Memory B cell (primary cell): ENCODE results near the gene ZMAT5.

ENCODE experiments used
- ATAC-seq: fragments of 150-1000 bp; cut with Tn5 transposase; 2 replicates; pipeline ENCODE4 v1.10.0; 2021; ENCODE audit warnings: low read depth, mild to moderate bottlenecking, moderate library complexity
- DNase-seq, 2 donors: peaks; one replicate each; pipeline ENCODE4 v3.0.0; 2022; ENCODE audit warnings: low spot score in 2 of 2
- H3K27ac Mint-ChIP-seq: one replicate; pipeline ENCODE4 v1.8.0; 2022; ENCODE audit warnings: mild to moderate bottlenecking, moderate library complexity, mixed read lengths
- H3K27me3 Mint-ChIP-seq: one replicate; pipeline ENCODE4 v1.8.0; 2022; ENCODE audit warnings: mixed read lengths
- H3K36me3 Mint-ChIP-seq: one replicate; pipeline ENCODE4 v1.8.0; 2022; ENCODE audit warnings: mild to moderate bottlenecking, mixed read lengths
- H3K4me1 Mint-ChIP-seq: one replicate; pipeline ENCODE4 v1.8.0; 2022; ENCODE audit warnings: mixed read lengths
- H3K4me3 Mint-ChIP-seq: one replicate; pipeline ENCODE4 v1.8.0; 2022; ENCODE audit warnings: mild to moderate bottlenecking, moderate library complexity, mixed read lengths
- H3K9me3 Mint-ChIP-seq: one replicate; pipeline ENCODE4 v1.8.0; 2022; ENCODE audit warnings: mixed read lengths

Gene ZMAT5, protein sequence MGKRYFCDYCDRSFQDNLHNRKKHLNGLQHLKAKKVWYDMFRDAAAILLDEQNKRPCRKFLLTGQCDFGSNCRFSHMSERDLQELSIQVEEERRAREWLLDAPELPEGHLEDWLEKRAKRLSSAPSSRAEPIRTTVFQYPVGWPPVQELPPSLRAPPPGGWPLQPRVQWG

DNA sequence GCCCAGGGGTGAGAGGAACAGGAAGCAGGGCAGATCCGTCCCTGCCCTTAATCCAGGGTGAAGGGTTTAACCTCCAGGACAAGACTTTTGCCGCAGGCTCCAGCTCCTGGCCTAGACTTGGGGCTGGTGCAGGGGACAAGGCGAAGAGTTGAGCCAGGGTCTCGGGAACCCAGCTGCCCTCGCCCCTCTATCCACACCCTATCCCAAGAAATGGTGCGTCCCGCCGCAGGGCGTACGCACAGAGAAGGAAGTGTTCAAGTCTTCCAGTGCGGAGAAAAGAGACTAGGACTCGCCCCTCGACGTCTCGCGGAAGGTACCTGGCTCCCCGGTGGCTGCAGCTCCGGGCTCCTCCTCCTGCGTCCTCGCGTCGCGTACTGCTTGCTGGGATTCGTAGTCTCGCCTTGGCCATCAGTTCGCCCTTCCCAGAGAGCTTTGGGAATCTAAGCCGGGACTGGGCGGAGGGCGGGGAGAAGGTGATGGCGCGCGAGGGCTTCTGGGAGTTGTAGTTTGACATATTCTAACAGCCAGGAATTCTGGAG is at the start of gene ZMAT5:
Gene ZMAT5, minus strand, starts transcription at position 376 of the 539 bp plus-strand sequence. CDS start 18,463 bp downstream, outside the sequence.
- H3K27ac Mint-ChIP-seq = peak within 1 kb of the TSS; percentile 95
- DNase-seq = peak; percentile 73 to 82
- no peaks in the 10 kb centered on the region for H3K27me3 Mint-ChIP-seq
- peaks cover 4% of the 10 kb centered on the region for H3K36me3 Mint-ChIP-seq
- peak within 1 kb of the TSS; percentile 99 for H3K4me3 Mint-ChIP-seq
- H3K4me1 Mint-ChIP-seq = peaks cover 17% of the 10 kb centered on the region
- ATAC-seq = peak; percentile 89
- no peaks in the 10 kb centered on the region for H3K9me3 Mint-ChIP-seq

DNA sequence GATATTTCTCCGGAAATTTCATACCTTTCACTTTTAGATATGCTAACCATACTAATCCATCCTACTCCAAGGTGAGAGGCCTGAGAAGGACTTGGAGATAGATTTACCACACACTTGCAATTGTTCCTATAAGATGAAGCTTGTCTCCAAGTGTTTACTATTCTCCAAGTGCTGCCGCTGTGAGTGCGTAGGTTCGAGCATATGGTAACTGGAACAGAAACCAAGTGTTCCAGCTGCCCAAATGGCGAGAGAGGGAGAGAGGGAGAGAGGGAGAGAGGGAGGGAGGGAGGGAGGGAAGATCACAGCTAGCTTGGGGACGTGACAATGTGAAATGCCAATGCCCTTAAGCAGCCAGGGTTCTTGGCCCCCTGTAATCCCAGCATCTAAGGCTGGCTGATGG is 49.7 kb upstream of the ZMAT5 start:
- H3K27ac Mint-ChIP-seq = no peak overlapping the region
- no peak for ATAC-seq
- H3K9me3 Mint-ChIP-seq = no peaks in the 10 kb centered on the region
- H3K36me3 Mint-ChIP-seq = peaks cover 42% of the 10 kb centered on the region
- no peak for DNase-seq
- H3K4me1 Mint-ChIP-seq = no peaks in the 10 kb centered on the region
- no peaks in the 10 kb centered on the region for H3K27me3 Mint-ChIP-seq
- H3K4me3 Mint-ChIP-seq = no peak overlapping the region

DNA sequence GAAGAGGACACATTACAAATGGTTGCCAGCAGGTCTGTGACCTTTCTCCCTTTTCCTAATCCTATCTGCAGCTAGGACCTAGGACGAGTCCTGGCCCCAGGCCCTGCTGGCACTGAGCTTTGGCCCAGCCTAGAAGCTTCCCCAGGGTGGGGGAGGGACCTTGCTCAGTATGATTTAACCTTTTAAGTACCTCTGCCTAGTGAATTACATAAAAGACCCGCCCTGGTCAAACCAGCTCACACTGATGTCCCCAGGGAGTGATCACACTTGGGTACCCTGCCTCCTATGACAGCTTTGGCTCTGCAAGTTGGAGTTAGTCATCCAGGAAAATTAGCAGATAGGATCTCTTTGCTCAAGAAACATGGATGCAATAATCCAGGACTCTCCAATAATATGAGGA is 49.3 kb upstream of the ZMAT5 start:
- Mint-ChIP-seq H3K27ac (no peak overlapping the region), H3K36me3 (peaks cover 45% of the 10 kb centered on the region), H3K9me3 (no peaks in the 10 kb centered on the region), H3K4me1 (no peaks in the 10 kb centered on the region), H3K27me3 (no peaks in the 10 kb centered on the region), H3K4me3 (no peak overlapping the region)
- DNase-seq (no peak), ATAC-seq (no peak)

DNA sequence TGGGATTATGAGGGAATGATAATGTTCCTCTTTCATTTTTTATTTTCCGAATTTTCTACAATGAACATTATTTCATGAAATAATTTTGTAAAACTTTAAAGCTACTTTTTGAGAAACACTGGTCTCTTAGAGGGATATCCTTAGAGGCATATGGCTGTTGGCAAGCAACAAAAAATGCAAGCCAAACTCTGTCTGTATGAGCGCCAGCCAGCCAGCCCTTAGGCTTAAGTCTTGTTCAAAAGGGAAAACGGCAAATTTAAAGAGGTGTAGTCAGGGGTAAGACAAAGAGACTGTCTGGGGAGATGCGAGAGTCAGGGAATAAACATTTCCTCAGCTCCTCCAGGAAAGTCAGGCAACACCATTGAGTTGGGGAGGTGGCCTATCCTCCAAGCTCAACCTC is 48.8 kb upstream of the ZMAT5 start:
- ATAC-seq (no peak), DNase-seq (no peak)
- no peaks in the 10 kb centered on the region for H3K4me1 Mint-ChIP-seq
- H3K27me3 Mint-ChIP-seq = no peaks in the 10 kb centered on the region
- no peak overlapping the region for H3K4me3 Mint-ChIP-seq
- peaks cover 45% of the 10 kb centered on the region for H3K36me3 Mint-ChIP-seq
- H3K27ac Mint-ChIP-seq = no peak overlapping the region
- H3K9me3 Mint-ChIP-seq = no peaks in the 10 kb centered on the region

DNA sequence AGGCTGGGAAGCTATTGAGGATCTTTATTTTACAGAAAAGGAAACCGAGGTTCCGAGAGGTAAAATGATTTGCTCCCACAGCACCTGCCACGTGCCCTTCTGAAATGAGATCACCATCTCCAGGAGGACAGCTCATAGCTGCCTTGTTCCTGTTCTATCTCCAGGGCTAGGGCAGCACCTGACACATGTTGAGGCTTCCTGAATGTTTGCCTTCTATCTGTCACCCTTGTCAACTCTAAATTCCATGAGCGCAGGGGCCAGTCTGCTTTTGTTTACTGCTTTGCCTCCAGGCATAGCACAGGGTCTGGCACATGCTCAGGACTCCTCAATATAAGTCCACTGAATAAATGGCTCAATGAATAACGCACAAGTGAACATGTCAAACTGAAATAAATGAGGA is 47.2 kb upstream of the ZMAT5 start:
- no peak overlapping the region for H3K4me3 Mint-ChIP-seq
- no peak for DNase-seq
- H3K9me3 Mint-ChIP-seq = no peaks in the 10 kb centered on the region
- no peak for ATAC-seq
- H3K27me3 Mint-ChIP-seq = no peaks in the 10 kb centered on the region
- H3K27ac Mint-ChIP-seq = no peak overlapping the region
- no peaks in the 10 kb centered on the region for H3K4me1 Mint-ChIP-seq
- H3K36me3 Mint-ChIP-seq = peaks cover 47% of the 10 kb centered on the region

DNA sequence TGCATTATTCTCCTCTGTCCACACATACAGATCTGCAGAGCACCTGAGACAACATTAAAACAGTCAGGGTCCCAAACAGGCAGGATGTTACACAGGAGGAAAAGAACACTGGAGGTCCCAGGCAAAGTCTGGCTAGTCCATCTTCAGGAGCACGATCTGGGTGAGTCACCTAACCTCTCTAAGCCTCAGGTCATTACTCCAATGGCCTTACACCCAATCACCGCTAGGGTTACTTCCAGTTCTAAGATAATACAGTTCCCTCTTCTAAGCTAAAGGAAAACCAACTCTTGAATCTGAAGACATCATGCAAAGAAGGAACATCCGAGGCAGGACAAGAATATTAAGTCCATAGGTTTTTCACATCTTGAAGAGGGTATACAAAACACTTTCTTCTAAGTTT is 46.8 kb upstream of the ZMAT5 start:
- ATAC-seq (no peak), DNase-seq (no peak)
- Mint-ChIP-seq H3K4me3 (no peak overlapping the region), H3K27me3 (no peaks in the 10 kb centered on the region), H3K9me3 (no peaks in the 10 kb centered on the region), H3K36me3 (peaks cover 44% of the 10 kb centered on the region), H3K4me1 (no peaks in the 10 kb centered on the region), H3K27ac (no peak overlapping the region)

DNA sequence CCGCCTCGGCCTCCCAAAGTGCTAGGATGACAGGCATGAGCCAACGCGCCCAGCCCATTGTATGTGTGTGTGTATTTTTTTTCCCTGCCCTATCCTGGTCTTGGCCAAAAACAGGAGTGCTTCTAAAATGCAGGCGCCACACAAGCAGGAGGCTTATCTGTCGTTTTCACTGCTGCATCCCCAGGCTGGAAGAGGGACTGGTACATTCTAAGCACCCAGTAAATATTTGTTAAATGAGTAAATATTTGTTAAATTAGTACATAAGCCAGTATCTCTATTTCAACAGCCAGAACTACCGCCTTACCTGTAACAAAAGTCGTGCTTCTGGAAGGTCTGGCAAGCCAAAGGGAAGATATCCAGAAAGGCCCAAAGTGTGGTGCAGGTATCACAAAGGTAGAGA is 46.3 kb upstream of the ZMAT5 start:
- H3K4me3 Mint-ChIP-seq = no peak overlapping the region
- H3K27ac Mint-ChIP-seq = no peak overlapping the region
- DNase-seq (no peak), ATAC-seq (no peak)
- H3K9me3 Mint-ChIP-seq = no peaks in the 10 kb centered on the region
- no peaks in the 10 kb centered on the region for H3K4me1 Mint-ChIP-seq
- H3K27me3 Mint-ChIP-seq = no peaks in the 10 kb centered on the region
- H3K36me3 Mint-ChIP-seq = peaks cover 44% of the 10 kb centered on the region

DNA sequence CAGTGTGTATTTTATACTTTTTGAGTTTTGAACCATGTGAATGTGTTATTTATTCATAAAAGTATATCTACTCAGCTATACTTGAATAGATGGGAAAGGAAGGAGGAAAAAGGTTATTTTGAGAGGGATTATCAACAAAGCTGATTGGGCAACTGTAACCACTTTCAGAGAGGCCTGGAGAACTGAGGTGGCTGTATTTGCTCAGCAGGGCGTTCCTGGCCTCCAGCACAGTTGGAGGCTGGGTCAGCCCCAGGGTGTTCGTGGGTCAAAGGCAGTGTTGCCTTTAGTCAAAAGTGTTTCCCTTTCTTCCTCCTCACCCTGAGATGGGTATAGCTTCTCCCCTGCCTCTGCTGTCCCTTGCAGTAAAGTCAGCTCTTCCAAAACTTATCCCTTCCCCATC is 44.6 kb upstream of the ZMAT5 start:
- Mint-ChIP-seq H3K4me1 (no peaks in the 10 kb centered on the region), H3K36me3 (peaks cover 42% of the 10 kb centered on the region), H3K27ac (no peak overlapping the region), H3K27me3 (no peaks in the 10 kb centered on the region), H3K4me3 (no peak overlapping the region), H3K9me3 (no peaks in the 10 kb centered on the region)
- DNase-seq (no peak), ATAC-seq (no peak)

DNA sequence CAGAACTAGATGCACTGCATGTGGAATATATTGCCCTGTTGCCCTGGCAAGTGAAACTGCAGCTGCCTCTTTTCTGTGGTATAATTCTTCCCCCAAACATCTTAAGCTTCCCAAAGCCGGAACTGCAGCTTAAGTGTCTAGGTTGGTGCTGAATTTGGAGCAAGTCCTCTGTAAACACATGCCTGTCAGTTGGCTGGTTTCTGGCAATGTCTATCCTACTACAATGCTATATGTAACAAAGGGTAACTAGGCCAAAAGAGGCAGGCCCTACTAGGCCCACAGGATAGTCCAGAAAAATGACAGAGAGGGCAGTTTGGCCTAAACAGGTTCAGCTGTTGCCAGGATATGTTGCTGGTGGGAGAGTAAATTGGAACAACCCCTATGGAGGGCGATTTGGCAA is 43.4 kb upstream of the ZMAT5 start:
- Mint-ChIP-seq H3K9me3 (no peaks in the 10 kb centered on the region), H3K4me3 (no peak overlapping the region), H3K4me1 (no peaks in the 10 kb centered on the region), H3K27me3 (no peaks in the 10 kb centered on the region), H3K27ac (no peak overlapping the region), H3K36me3 (peaks cover 46% of the 10 kb centered on the region)
- DNase-seq (no peak), ATAC-seq (no peak)

DNA sequence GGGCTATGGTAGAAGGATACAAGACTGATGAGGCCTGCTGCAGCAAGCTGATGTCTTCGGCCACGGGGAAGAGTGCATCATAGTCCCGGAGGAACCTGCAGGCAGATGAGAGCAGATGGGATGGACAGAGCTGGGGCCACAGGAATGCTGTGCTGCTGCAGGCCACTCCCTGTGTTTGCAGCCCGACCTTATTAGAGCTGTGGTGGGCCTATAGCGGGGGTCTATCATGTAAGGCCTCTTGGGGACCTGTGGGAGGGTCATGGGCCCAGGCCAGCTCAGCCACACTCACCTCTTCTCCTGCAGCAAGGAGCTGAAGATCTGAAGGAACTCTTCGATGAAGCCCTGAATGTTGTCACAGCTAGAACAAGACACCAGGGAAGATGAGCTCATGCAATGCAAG is 39.4 kb upstream of the ZMAT5 start:
- H3K4me1 Mint-ChIP-seq = no peaks in the 10 kb centered on the region
- no peaks in the 10 kb centered on the region for H3K9me3 Mint-ChIP-seq
- no peak overlapping the region for H3K4me3 Mint-ChIP-seq
- H3K27ac Mint-ChIP-seq = no peak overlapping the region
- no peak for ATAC-seq
- no peaks in the 10 kb centered on the region for H3K27me3 Mint-ChIP-seq
- H3K36me3 Mint-ChIP-seq = peaks cover 39% of the 10 kb centered on the region
- DNase-seq = no peak

DNA sequence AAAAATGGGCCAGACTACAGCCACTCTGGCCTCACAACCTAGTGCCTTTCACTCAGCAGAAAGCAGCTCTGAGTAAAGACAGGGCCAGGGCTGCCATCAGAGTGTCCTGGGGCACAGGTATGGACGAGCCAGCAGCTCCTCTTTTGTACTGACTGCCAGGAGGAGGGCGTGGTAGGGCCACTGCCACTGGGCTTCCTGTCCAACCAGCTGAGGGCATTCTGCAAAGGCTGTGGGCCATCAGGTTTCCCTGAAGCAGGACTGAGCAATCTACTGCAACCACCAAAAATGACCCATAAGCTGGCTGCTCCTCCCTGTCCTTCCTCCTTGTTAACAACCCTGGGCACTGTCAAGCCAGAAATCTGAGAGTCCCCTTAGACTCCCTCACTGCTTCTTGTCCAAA is 38.2 kb upstream of the ZMAT5 start:
- DNase-seq = no peak
- Mint-ChIP-seq H3K4me3 (no peak overlapping the region), H3K36me3 (peaks cover 44% of the 10 kb centered on the region), H3K9me3 (no peaks in the 10 kb centered on the region), H3K4me1 (no peaks in the 10 kb centered on the region), H3K27ac (no peak overlapping the region), H3K27me3 (no peaks in the 10 kb centered on the region)
- ATAC-seq = no peak

DNA sequence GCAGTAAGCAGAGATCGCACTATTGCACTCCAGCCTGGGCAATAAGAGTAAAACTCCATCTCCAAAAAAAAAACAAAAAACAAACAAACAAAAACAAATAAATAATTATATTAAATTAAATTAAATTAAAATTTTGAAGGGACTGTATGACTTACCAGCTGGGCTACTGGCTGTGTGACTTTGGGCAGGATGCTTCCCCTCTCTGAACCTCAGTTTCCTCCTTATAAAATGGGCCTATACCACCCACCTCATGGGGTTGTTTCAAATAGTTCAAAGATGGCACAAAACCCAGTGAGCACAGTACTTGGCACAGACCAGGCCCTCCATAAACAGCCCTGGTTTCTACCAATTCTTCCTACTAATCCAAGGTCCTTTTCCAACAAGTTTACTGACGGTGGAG is 36.4 kb upstream of the ZMAT5 start:
- H3K4me1 Mint-ChIP-seq = peaks cover 7% of the 10 kb centered on the region
- no peak overlapping the region for H3K27ac Mint-ChIP-seq
- DNase-seq (no peak), ATAC-seq (no peak)
- no peak overlapping the region for H3K4me3 Mint-ChIP-seq
- no peaks in the 10 kb centered on the region for H3K27me3 Mint-ChIP-seq
- H3K9me3 Mint-ChIP-seq = no peaks in the 10 kb centered on the region
- peaks cover 41% of the 10 kb centered on the region for H3K36me3 Mint-ChIP-seq

DNA sequence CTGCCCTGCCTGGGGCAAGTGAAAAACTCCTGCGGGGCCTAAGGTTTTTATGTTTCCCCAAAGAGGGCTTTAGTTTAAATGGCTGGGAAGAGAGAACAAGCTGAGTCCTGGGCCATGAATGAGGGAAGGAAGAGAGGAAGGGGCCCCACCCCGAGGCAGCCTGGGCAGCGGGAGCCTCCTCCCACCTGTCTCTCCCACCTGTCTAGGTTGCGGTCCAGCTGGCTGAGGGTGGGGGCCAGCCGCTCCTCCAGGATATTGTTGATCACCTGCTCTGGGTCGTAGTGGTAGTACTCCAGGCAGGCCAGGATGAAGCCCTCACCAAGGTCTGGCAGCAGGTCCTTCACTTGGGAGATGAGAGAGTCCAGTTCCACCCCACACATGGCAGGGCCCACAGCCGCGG is 35.0 kb upstream of the ZMAT5 start:
- H3K4me3 Mint-ChIP-seq = no peak overlapping the region
- H3K9me3 Mint-ChIP-seq = no peaks in the 10 kb centered on the region
- peaks cover 35% of the 10 kb centered on the region for H3K36me3 Mint-ChIP-seq
- no peak for DNase-seq
- no peaks in the 10 kb centered on the region for H3K27me3 Mint-ChIP-seq
- no peak overlapping the region for H3K27ac Mint-ChIP-seq
- H3K4me1 Mint-ChIP-seq = peaks cover 18% of the 10 kb centered on the region
- no peak for ATAC-seq

DNA sequence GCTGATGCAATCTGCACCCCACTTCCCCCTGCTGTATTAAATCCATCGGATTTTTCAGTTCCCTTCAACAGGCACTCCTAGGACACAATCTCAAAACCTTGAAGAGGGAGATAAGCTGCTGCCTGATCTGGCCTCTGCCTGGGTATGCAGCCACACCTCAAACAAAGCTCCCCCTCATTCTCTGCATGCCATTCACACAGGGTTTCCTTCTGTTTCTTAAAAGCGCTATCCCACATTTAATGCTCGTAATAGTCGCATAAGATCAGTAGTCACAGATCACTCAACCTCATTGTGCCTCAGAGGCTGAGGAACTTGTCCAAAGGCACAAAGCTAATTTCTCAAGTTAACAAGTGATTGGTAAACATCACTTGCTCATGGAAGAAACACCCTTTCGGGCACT is 34.3 kb upstream of the ZMAT5 start:
- H3K27me3 Mint-ChIP-seq = no peaks in the 10 kb centered on the region
- DNase-seq (no peak), ATAC-seq (no peak)
- no peaks in the 10 kb centered on the region for H3K9me3 Mint-ChIP-seq
- H3K4me1 Mint-ChIP-seq = peaks cover 18% of the 10 kb centered on the region
- no peak overlapping the region for H3K4me3 Mint-ChIP-seq
- no peak overlapping the region for H3K27ac Mint-ChIP-seq
- peaks cover 37% of the 10 kb centered on the region for H3K36me3 Mint-ChIP-seq

DNA sequence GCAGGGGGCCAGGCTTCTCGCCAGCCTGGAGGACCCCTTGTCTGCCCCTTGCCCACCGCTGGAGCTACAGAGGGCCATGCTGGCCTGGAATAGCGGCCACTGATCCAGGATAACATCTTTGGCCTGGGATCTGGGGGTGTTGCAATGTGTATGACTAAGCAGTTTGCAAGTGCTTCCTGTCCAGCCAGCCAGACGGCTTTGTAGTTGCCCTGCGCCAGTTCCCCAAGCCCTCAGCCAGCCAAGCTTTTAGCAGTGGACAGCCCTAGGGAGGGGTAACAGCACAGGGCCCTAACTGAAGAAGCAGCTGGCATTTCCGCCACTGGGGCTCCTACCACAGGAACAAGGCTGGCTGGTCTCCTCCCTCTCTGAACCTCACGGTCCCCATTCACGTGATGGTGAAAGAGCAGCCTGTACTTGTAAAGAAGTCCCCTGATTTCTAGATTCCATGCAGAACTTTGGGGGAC is 32.4 kb upstream of the ZMAT5 start:
- Mint-ChIP-seq H3K9me3 (no peaks in the 10 kb centered on the region), H3K27ac (no peak overlapping the region), H3K36me3 (peaks cover 24% of the 10 kb centered on the region), H3K4me1 (peaks cover 18% of the 10 kb centered on the region), H3K4me3 (no peak overlapping the region), H3K27me3 (no peaks in the 10 kb centered on the region)
- DNase-seq (no peak), ATAC-seq (no peak)
